ENCODE data around the gene TMEM221. TPM values are rescaled to one million over a fixed set of nuclear protein-coding genes. Genes with fewer than 3 reads are reported as not detected.

Gene TMEM221
- total RNA-seq, 1 experiment from 2014 or later, result 3.4 TPM

- BruUV-seq (replicated peaks), result TSS peak; percentile 16
- intact Hi-C loops (cut with micrococcal nuclease), result no loop called here
- no peaks in the 10 kb centered on the region for H3K79me2 ChIP-seq (ENCODE audit: insufficient read depth, low read length)
- DNase-seq (ENCODE audit: low read depth, low spot score) (no peak), ATAC-seq (peak; percentile 24; the same call in 1 of the 2 replicates)
- ChIA-PET POLR2A (interaction anchor here (0.6 to 1.0 kb wide), 2 partner anchors 12 to 49 kb away, joined by 3 to 4 read pairs; no protein-coding TSS in a partner anchor), CTCF (interaction anchor here (1.1 to 1.7 kb wide), 3 partner anchors 10 to 19 kb away, joined by 3 to 6 read pairs (median 3); partner anchors contain the start of genes MVB12A and TMEM221), RAD21 (ENCODE audit: low non-redundant PET in 1 of 2, low total read pairs in 2 of 2, uncharacterized antibody in 2 of 2, unreplicated experiment in 2 of 2) (no interaction called here)
- H3K9me2 ChIP-seq (ENCODE audit: insufficient read depth), result no peaks in the 10 kb centered on the region
- peak overlapping the region; percentile 46 for H3K4me2 ChIP-seq (ENCODE audit: low read length)
- TF ChIP-seq RAD21 (IDR thresholded peaks at IDR 0.05; ENCODE audit: low read depth), result no peak
- TF ChIP-seq POLR2AphosphoS5 (IDR thresholded peaks at IDR 0.05; ENCODE audit: low read depth, low read length), result 0 out of 2 replicates have a peak, but pooled peaks have one; percentile 16
- peak; percentile 81 for TF ChIP-seq TCF7L2 (IDR thresholded peaks at IDR 0.05; ENCODE audit: borderline replicate concordance, extremely low read depth, insufficient read depth, insufficient read length)
- no peak overlapping the region for H2AFZ ChIP-seq (ENCODE audit: low read depth, low read length, poor library complexity, severe bottlenecking)
- no peak overlapping the region for H3K27ac ChIP-seq (ENCODE audit: low read depth, low read length)
- no peak overlapping the region; a peak in 1 of 4 replicates for H3K4me3 ChIP-seq (replicated peaks in 1 of 2; ENCODE audit: low read depth in 1 of 2, low read length in 2 of 2)
- no peaks in the 10 kb centered on the region for H3K27me3 ChIP-seq (ENCODE audit: insufficient read depth, low read length)
- H3K9ac ChIP-seq (ENCODE audit: low read length), result no peak overlapping the region
- H4K20me1 ChIP-seq (ENCODE audit: insufficient read depth), result no peaks in the 10 kb centered on the region
- H3K9me3 ChIP-seq (ENCODE audit: control insufficient read depth in 1 of 2, insufficient read depth in 1 of 2, low read depth in 1 of 2, low read length in 2 of 2), result no peaks in the 10 kb centered on the region
- peaks cover 14 to 19% of the 10 kb centered on the region in 2 experiments for H3K4me1 ChIP-seq (ENCODE audit: control insufficient read depth in 1 of 2, insufficient read depth in 2 of 2, low read length in 2 of 2)
- H3K36me3 ChIP-seq (ENCODE audit: control insufficient read depth in 1 of 2, insufficient read depth in 2 of 2, low read length in 2 of 2), result no peaks in the 10 kb centered on the region
Observed at GRCh38 chr19:17429641-17430113, 18.8 kb downstream of the TMEM221 start.

GRCh38 chr19:17424743-17425365, 23.6 kb downstream of the TMEM221 start:
- no peaks in the 10 kb centered on the region for H3K36me3 ChIP-seq (ENCODE audit: control insufficient read depth in 1 of 2, insufficient read depth in 2 of 2, low read length in 2 of 2)
- POLR2A ChIA-PET, result no interaction called here
- H3K9me3 ChIP-seq (ENCODE audit: control insufficient read depth in 1 of 2, insufficient read depth in 1 of 2, low read depth in 1 of 2, low read length in 2 of 2), result no peaks in the 10 kb centered on the region
- TF ChIP-seq EZH2phosphoT487 (IDR thresholded peaks at IDR 0.05; ENCODE audit: borderline replicate concordance), result no peak
- TF ChIP-seq EGR1 (IDR thresholded peaks at IDR 0.05; ENCODE audit: low read depth), result peak; percentile 81
- TF ChIP-seq CBX3 (IDR thresholded peaks at IDR 0.05; ENCODE audit: low read depth), result no peak
- no peak for TF ChIP-seq JUND (IDR thresholded peaks at IDR 0.05)
- TF ChIP-seq EZH2 (IDR thresholded peaks at IDR 0.05), result no peak
- TF ChIP-seq CTCF (IDR thresholded peaks at IDR 0.05 in 2 of 3, conservative IDR thresholded peaks at IDR 0.05 in 1 of 3; ENCODE audit: borderline replicate concordance in 1 of 3, insufficient read depth in 1 of 3, low read depth in 2 of 3, low read length in 2 of 3), result peak; percentile 57 to 73 (median 72); a peak in 5 of 6 replicates
- TF ChIP-seq ZFX (IDR thresholded peaks at IDR 0.05), result no peak
- TF ChIP-seq TCF7L2 (IDR thresholded peaks at IDR 0.05; ENCODE audit: borderline replicate concordance, extremely low read depth, insufficient read depth, insufficient read length), result no peak
- peak; percentile 73 for TF ChIP-seq RAD21 (IDR thresholded peaks at IDR 0.05; ENCODE audit: low read depth)
- CTCF ChIA-PET, result interaction anchor here (0.6 to 1.6 kb wide), 3 partner anchors 17 to 747 kb away, joined by 3 to 4 read pairs (median 3); no protein-coding TSS in a partner anchor
- H4K20me1 ChIP-seq (ENCODE audit: insufficient read depth), result no peaks in the 10 kb centered on the region
- intact Hi-C loops (cut with micrococcal nuclease), result no loop called here
- peaks cover 15 to 38% of the 10 kb centered on the region in 2 experiments for H3K4me1 ChIP-seq (ENCODE audit: control insufficient read depth in 1 of 2, insufficient read depth in 2 of 2, low read length in 2 of 2)
- no peak for DNase-seq (ENCODE audit: low read depth, low spot score)
- H3K9me2 ChIP-seq (ENCODE audit: insufficient read depth), result no peaks in the 10 kb centered on the region
- H3K27me3 ChIP-seq (ENCODE audit: insufficient read depth, low read length), result no peaks in the 10 kb centered on the region
- peak; percentile 77 for ATAC-seq
- no peak overlapping the region for H3K9ac ChIP-seq (ENCODE audit: low read length)
- H2AFZ ChIP-seq (ENCODE audit: low read depth, low read length, poor library complexity, severe bottlenecking), result no peak overlapping the region
- H3K4me2 ChIP-seq (ENCODE audit: low read length), result peak overlapping the region; percentile 7; the same call in 1 of the 2 replicates
- H3K79me2 ChIP-seq (ENCODE audit: insufficient read depth, low read length), result peaks cover 10% of the 10 kb centered on the region; the same call in 1 of the 2 replicates
- no TSS peak for BruUV-seq (replicated peaks)
- no peak overlapping the region for H3K4me3 ChIP-seq (replicated peaks in 1 of 2; ENCODE audit: low read depth in 1 of 2, low read length in 2 of 2)
- RAD21 ChIA-PET (ENCODE audit: low non-redundant PET in 1 of 2, low total read pairs in 2 of 2, uncharacterized antibody in 2 of 2, unreplicated experiment in 2 of 2), result no interaction called here
- peak overlapping the region; percentile 18; the same call in 1 of the 2 replicates for H3K27ac ChIP-seq (ENCODE audit: low read depth, low read length)
